Measurements from ENCODE around the gene ALLC.

The ALLC gene

DNA sequence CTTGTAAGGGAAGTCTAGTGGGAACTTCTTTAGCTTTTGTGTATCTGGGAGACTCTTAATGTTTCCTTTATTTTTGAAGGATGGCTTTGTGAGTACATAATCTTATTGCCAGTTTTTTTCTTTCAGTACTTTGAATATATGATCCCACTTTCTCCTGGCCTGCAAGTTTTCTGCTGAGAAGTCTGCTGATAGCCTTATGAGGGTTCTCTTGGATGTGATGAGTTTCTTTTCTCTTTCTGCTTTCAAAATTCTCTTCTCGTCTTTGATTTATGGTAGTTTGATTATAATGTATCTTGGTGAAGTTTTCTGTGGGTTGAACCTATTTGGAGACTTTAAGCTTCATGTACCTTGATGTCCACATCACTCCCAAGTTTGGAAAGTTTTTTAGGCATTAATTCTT is 35.0 kb upstream of the ALLC start:
- Histone ChIP-seq H3K27me3 (ENCODE audit: insufficient read depth, low read length, poor library complexity) (no peaks in the 10 kb centered on the region), H3K4ac (ENCODE audit: low read depth, low read length) (no peak overlapping the region), H2AK5ac (ENCODE audit: low read length) (no peak overlapping the region), H4K5ac (ENCODE audit: low read length) (no peak overlapping the region), H3K79me2 (ENCODE audit: control insufficient read depth, insufficient read depth, low read length) (no peaks in the 10 kb centered on the region), H3K9ac (ENCODE audit: low read length) (no peak overlapping the region), H3K4me1 (ENCODE audit: control insufficient read depth, low read depth, low read length) (no peaks in the 10 kb centered on the region), H3K23ac (ENCODE audit: low read length) (no peak overlapping the region), H2BK120ac (ENCODE audit: low read depth, low read length) (no peak overlapping the region), H2BK15ac (replicated peaks; ENCODE audit: low read depth) (no peak overlapping the region), H3K36me3 (ENCODE audit: control insufficient read depth, insufficient read depth, low read length) (no peaks in the 10 kb centered on the region), H3K27ac (ENCODE audit: low read depth, low read length) (no peak overlapping the region), H2BK5ac (ENCODE audit: low read length) (no peak overlapping the region), H3K56ac (ENCODE audit: low read length) (no peak overlapping the region), H3K79me1 (ENCODE audit: low read length) (no peaks in the 10 kb centered on the region), H3K4me3 (ENCODE audit: low read length) (no peak overlapping the region), H4K8ac (ENCODE audit: low read depth, low read length) (no peak overlapping the region), H3K4me2 (ENCODE audit: low read length) (no peak overlapping the region), H3K18ac (ENCODE audit: low read length) (no peak overlapping the region)
- no CpG with 5 or more reads among the region's 1 CpG for WGBS (ENCODE audit: extremely low coverage, insufficient coverage, low lambda C conversion rate)
- no peak for DNase-seq

DNA sequence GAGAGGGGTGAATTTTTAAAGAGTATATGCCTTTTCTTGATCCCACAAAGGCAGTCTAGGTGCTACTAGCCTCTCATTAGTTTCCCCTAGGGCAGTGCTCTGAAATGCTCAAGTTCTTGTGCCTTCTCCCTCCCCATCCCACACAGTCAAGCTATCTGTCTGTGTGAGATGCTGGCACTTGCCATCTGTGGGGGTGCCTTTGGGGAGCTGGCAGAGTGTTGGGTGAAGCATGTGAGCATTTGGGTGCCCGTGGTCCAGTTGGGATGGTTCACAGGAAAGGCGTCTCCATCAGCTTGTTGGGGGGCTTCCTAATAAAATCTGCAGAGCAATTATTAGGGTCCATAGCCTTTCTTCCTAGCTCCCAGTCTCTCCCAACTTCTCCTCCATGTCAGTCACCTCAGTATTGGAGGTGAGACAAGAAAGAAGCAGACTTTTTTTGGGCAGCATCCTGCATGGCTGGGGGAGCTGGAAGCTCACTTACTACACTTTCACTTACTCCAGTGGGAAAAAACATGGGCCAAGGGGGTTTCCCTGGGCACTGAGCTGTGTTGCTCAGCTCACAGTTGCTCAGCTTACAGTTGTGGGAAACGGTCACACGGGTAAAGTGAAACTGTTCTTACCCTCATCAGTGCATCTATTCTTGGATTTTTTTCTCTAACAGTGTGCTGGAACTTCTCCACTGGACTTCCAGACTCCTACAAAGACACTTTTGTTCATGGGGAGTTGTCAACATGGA is 33.8 kb upstream of the ALLC start:
- no peak overlapping the region for H3K4me3 ChIP-seq (ENCODE audit: low read length)
- no peak overlapping the region for H3K9ac ChIP-seq (ENCODE audit: low read length)
- H3K4me1 ChIP-seq (ENCODE audit: control insufficient read depth, low read depth, low read length) = no peaks in the 10 kb centered on the region
- no peaks in the 10 kb centered on the region for H3K36me3 ChIP-seq (ENCODE audit: control insufficient read depth, insufficient read depth, low read length)
- H3K56ac ChIP-seq (ENCODE audit: low read length) = no peak overlapping the region
- H4K5ac ChIP-seq (ENCODE audit: low read length) = no peak overlapping the region
- H3K79me1 ChIP-seq (ENCODE audit: low read length) = no peaks in the 10 kb centered on the region
- H2BK5ac ChIP-seq (ENCODE audit: low read length) = no peak overlapping the region
- DNase-seq = no peak
- H2AK5ac ChIP-seq (ENCODE audit: low read length) = no peak overlapping the region
- no CpG with 5 or more reads among the region's 4 CpGs for WGBS (ENCODE audit: extremely low coverage, insufficient coverage, low lambda C conversion rate)
- H3K23ac ChIP-seq (ENCODE audit: low read length) = no peak overlapping the region
- no peak overlapping the region for H2BK15ac ChIP-seq (replicated peaks; ENCODE audit: low read depth)
- H3K27me3 ChIP-seq (ENCODE audit: insufficient read depth, low read length, poor library complexity) = no peaks in the 10 kb centered on the region
- no peak overlapping the region for H2BK120ac ChIP-seq (ENCODE audit: low read depth, low read length)
- H3K18ac ChIP-seq (ENCODE audit: low read length) = no peak overlapping the region
- no peak overlapping the region for H3K27ac ChIP-seq (ENCODE audit: low read depth, low read length)
- H3K4me2 ChIP-seq (ENCODE audit: low read length) = no peak overlapping the region
- H3K4ac ChIP-seq (ENCODE audit: low read depth, low read length) = no peak overlapping the region
- no peaks in the 10 kb centered on the region for H3K79me2 ChIP-seq (ENCODE audit: control insufficient read depth, insufficient read depth, low read length)
- no peak overlapping the region for H4K8ac ChIP-seq (ENCODE audit: low read depth, low read length)

DNA sequence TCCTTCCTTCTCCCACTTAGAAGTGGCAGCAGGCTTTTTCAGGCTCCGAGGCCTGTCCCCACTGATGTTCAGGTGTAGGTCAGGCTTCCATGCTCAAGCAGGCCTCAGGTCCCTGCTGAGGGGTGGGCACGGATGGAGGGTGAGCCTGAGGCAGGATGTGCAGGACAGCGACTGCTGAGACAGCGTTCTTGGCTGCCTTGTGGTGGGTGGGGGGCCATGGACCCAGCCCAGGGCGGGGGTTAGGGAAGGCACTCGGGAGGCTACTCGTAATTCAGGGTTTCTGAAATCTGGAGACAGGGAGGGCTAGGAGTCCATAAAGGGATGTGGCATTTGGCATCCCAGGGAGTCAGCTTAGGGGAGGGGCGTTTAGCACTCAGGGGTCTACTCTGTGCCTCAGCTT is 32.8 kb upstream of the ALLC start:
- H3K4me1 ChIP-seq (ENCODE audit: control insufficient read depth, low read depth, low read length) = no peaks in the 10 kb centered on the region
- H2BK5ac ChIP-seq (ENCODE audit: low read length) = no peak overlapping the region
- no peak overlapping the region for H3K23ac ChIP-seq (ENCODE audit: low read length)
- no peak overlapping the region for H3K4me2 ChIP-seq (ENCODE audit: low read length)
- H3K79me1 ChIP-seq (ENCODE audit: low read length) = no peaks in the 10 kb centered on the region
- no peak overlapping the region for H3K56ac ChIP-seq (ENCODE audit: low read length)
- H3K4ac ChIP-seq (ENCODE audit: low read depth, low read length) = no peak overlapping the region
- H4K8ac ChIP-seq (ENCODE audit: low read depth, low read length) = no peak overlapping the region
- no peaks in the 10 kb centered on the region for H3K79me2 ChIP-seq (ENCODE audit: control insufficient read depth, insufficient read depth, low read length)
- no peak overlapping the region for H3K9ac ChIP-seq (ENCODE audit: low read length)
- no peak overlapping the region for H4K5ac ChIP-seq (ENCODE audit: low read length)
- no peak overlapping the region for H2AK5ac ChIP-seq (ENCODE audit: low read length)
- H3K27ac ChIP-seq (ENCODE audit: low read depth, low read length) = no peak overlapping the region
- no peak for DNase-seq
- H3K18ac ChIP-seq (ENCODE audit: low read length) = no peak overlapping the region
- no peak overlapping the region for H3K4me3 ChIP-seq (ENCODE audit: low read length)
- WGBS (ENCODE audit: extremely low coverage, insufficient coverage, low lambda C conversion rate) = no CpG with 5 or more reads among the region's 8 CpGs
- no peak overlapping the region for H2BK120ac ChIP-seq (ENCODE audit: low read depth, low read length)
- no peak overlapping the region for H2BK15ac ChIP-seq (replicated peaks; ENCODE audit: low read depth)
- no peaks in the 10 kb centered on the region for H3K27me3 ChIP-seq (ENCODE audit: insufficient read depth, low read length, poor library complexity)
- H3K36me3 ChIP-seq (ENCODE audit: control insufficient read depth, insufficient read depth, low read length) = no peaks in the 10 kb centered on the region

DNA sequence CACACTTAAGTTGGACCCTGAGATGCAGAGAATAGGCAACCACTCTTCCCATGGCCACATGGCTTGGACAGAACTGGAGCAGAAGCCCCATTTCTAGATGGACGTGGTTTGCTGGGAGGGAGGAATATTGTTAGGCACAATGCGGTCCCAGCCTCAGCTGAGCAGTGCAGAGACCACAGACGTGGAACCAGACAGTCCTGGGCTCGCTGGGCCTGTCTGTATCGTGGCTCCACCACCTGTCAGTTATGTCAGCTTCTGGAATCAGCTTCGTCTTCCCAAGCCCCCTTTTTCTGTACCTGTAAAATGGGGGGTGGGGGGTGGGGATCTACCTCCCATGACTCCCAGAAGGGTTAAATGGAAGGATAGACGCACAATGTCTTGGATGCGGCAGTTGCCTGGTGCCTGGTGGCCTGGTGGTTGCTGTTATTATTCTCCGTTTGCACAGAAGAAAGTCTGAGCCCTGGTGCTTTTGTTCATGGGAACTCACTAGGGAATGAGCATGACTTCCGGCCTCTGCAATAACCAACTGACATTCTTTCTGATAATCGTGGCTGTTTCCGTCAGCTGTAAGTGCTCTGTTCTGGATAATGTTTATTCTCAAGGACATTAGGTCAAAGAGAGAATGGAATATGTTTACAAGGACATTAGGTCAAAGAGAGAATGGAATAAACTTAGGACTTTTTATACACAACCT is 31.7 kb upstream of the ALLC start:
- Histone ChIP-seq H3K27me3 (ENCODE audit: insufficient read depth, low read length, poor library complexity) (no peaks in the 10 kb centered on the region), H2BK120ac (ENCODE audit: low read depth, low read length) (no peak overlapping the region), H3K9ac (ENCODE audit: low read length) (no peak overlapping the region), H2BK5ac (ENCODE audit: low read length) (no peak overlapping the region), H2BK15ac (replicated peaks; ENCODE audit: low read depth) (no peak overlapping the region), H2AK5ac (ENCODE audit: low read length) (no peak overlapping the region), H3K4me3 (ENCODE audit: low read length) (no peak overlapping the region), H3K56ac (ENCODE audit: low read length) (no peak overlapping the region), H3K23ac (ENCODE audit: low read length) (no peak overlapping the region), H3K4me2 (ENCODE audit: low read length) (no peak overlapping the region), H4K5ac (ENCODE audit: low read length) (no peak overlapping the region), H3K27ac (ENCODE audit: low read depth, low read length) (no peak overlapping the region), H3K4ac (ENCODE audit: low read depth, low read length) (no peak overlapping the region), H3K79me2 (ENCODE audit: control insufficient read depth, insufficient read depth, low read length) (no peaks in the 10 kb centered on the region), H4K8ac (ENCODE audit: low read depth, low read length) (no peak overlapping the region), H3K79me1 (ENCODE audit: low read length) (no peaks in the 10 kb centered on the region), H3K18ac (ENCODE audit: low read length) (no peak overlapping the region), H3K4me1 (ENCODE audit: control insufficient read depth, low read depth, low read length) (no peaks in the 10 kb centered on the region), H3K36me3 (ENCODE audit: control insufficient read depth, insufficient read depth, low read length) (no peaks in the 10 kb centered on the region)
- no CpG with 5 or more reads among the region's 12 CpGs for WGBS (ENCODE audit: extremely low coverage, insufficient coverage, low lambda C conversion rate)
- no peak for DNase-seq

DNA sequence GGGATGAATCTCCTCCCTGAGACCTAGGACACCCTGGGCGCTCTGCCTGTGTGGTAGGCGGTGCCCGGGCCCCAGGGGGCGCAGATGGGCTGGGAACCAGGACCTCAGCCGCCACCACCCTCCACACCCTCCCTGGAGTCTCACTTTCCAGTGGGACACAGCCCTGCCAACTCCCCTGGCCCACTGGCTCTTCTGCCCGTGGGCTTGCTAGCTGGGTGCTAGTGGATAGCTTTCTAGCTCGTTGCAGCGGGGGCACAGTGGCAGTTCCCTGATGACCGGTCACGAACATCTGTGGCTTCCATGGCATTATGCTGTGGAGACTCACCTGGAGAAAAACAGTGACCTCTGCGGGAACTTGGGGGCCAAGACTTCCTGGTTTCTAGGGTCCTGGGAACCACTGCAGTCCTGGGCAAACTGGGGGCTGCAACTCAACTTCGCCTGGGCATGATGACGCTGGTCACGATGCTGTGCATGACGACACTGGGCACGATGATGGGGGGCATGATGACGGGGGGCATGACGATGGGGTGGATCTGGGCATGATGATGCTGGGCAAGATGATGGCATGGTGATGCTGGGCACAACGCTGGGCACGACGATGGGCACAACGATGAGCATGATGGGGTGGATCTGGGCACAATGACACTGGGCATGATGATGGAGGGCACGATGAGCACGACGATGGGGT is 31.0 kb upstream of the ALLC start:
- no peaks in the 10 kb centered on the region for H3K27me3 ChIP-seq (ENCODE audit: insufficient read depth, low read length, poor library complexity)
- H3K4ac ChIP-seq (ENCODE audit: low read depth, low read length) = no peak overlapping the region
- no peak overlapping the region for H2BK15ac ChIP-seq (replicated peaks; ENCODE audit: low read depth)
- H3K4me3 ChIP-seq (ENCODE audit: low read length) = no peak overlapping the region
- WGBS (ENCODE audit: extremely low coverage, insufficient coverage, low lambda C conversion rate) = no CpG with 5 or more reads among the region's 25 CpGs
- DNase-seq = no peak
- no peak overlapping the region for H2BK120ac ChIP-seq (ENCODE audit: low read depth, low read length)
- H2AK5ac ChIP-seq (ENCODE audit: low read length) = no peak overlapping the region
- H3K79me2 ChIP-seq (ENCODE audit: control insufficient read depth, insufficient read depth, low read length) = no peaks in the 10 kb centered on the region
- H3K56ac ChIP-seq (ENCODE audit: low read length) = no peak overlapping the region
- H3K79me1 ChIP-seq (ENCODE audit: low read length) = no peaks in the 10 kb centered on the region
- H3K23ac ChIP-seq (ENCODE audit: low read length) = no peak overlapping the region
- no peaks in the 10 kb centered on the region for H3K4me1 ChIP-seq (ENCODE audit: control insufficient read depth, low read depth, low read length)
- no peak overlapping the region for H3K9ac ChIP-seq (ENCODE audit: low read length)
- H4K8ac ChIP-seq (ENCODE audit: low read depth, low read length) = no peak overlapping the region
- H3K36me3 ChIP-seq (ENCODE audit: control insufficient read depth, insufficient read depth, low read length) = no peaks in the 10 kb centered on the region
- no peak overlapping the region for H2BK5ac ChIP-seq (ENCODE audit: low read length)
- no peak overlapping the region for H4K5ac ChIP-seq (ENCODE audit: low read length)
- H3K27ac ChIP-seq (ENCODE audit: low read depth, low read length) = no peak overlapping the region
- H3K4me2 ChIP-seq (ENCODE audit: low read length) = no peak overlapping the region
- no peak overlapping the region for H3K18ac ChIP-seq (ENCODE audit: low read length)
